HCT116 (cell line): Measurements from ENCODE around the gene IYD.

ENCODE experiments used
- CTCF ChIP-seq, 3 experiments: fragments of 200-600 bp in 1 of 3; sonication (generic) in 1 of 3; IDR thresholded peaks in 2 of 3; conservative IDR thresholded peaks in 1 of 3; 2 replicates each; pipeline ENCODE4 v1.5.1; 2012 to 2017; ENCODE audit warnings: low read depth in 2 of 3, low read length in 2 of 3, antibody characterized with exemption in 1 of 3, borderline replicate concordance in 1 of 3, control low read depth in 1 of 3, mild to moderate bottlenecking in 1 of 3, mixed read lengths in 1 of 3, mixed run types in 1 of 3, moderate library complexity in 1 of 3; ENCODE audit not compliant: insufficient read depth in 1 of 3
- EZH2 ChIP-seq: fragments of 200-600 bp; sonication (generic); IDR thresholded peaks from 2 replicates; pipeline ENCODE4 v1.6.1; 2017; ENCODE audit warnings: antibody characterized with exemption, mixed run types

GRCh38 chr6:150403458-150404246 lies 34.8 kb downstream of the IYD start:
- no peak for TF ChIP-seq EZH2
- no peak for TF ChIP-seq CTCF (IDR thresholded peaks at IDR 0.05 in 2 of 3, conservative IDR thresholded peaks at IDR 0.05 in 1 of 3; ENCODE audit: borderline replicate concordance in 1 of 3, insufficient read depth in 1 of 3, low read depth in 2 of 3, low read length in 2 of 3)
